Lower leg skin (tissue), 4 donors: ENCODE measurements around the gene NABP1. TPM values are rescaled to one million over a fixed set of nuclear protein-coding genes. Genes with fewer than 3 reads are reported as not detected.
"Not testable (repeated sequence)": the region's sequence is repeated elsewhere in the genome, so short reads cannot be mapped to it uniquely, and the experiment has no call there.

Experiments used
- DNase-seq, 2 donors: peaks; one replicate each; pipeline ENCODE4 v3.0.0-alpha.2; 2019; ENCODE audit warnings: low spot score in 2 of 2
- H3K4me3 ChIP-seq: fragments of 200-600 bp; sonication (generic); 2 replicates; pipeline ENCODE4 v1.5.1; 2017; ENCODE audit warnings: mild to moderate bottlenecking, low read depth; ENCODE audit not compliant: poor library complexity, severe bottlenecking
- POLR2A ChIP-seq, 2 donors: fragments of 450-650 bp; IDR thresholded peaks; one replicate each; pipeline ENCODE4 v1.6.1; 2016 to 2017; ENCODE audit warnings: antibody characterized with exemption in 2 of 2, mild to moderate bottlenecking in 1 of 2, moderate library complexity in 1 of 2
- WGBS, 2 donors: methylation state at CpG; one replicate each; pipeline ENCODE4 v1.1.5; 2018; 5-methylcytosine and 5-hydroxymethylcytosine counted together
- intact Hi-C: fragments of 100-400 bp; cut with DNase I; formaldehyde crosslinking; loops from one replicate; pipeline ENCODE4 v1.15.0; 2023; ENCODE audit warnings: low total_unique reads
- total RNA-seq, 4 donors: library from RNA; depleted of rRNA; stranded (reverse); fragments of >200 nt; gene quantifications; one replicate each; pipeline ENCODE4 v1.1.0, GENCODE V29; 2016
- TF ChIP-seq, protein P1 (sequence below), 3 donors: fragments of 450-650 bp; IDR thresholded peaks; one replicate each; pipeline ENCODE4 v1.5.1; 2016; ENCODE audit warnings: antibody characterized with exemption in 3 of 3, mild to moderate bottlenecking in 3 of 3, moderate library complexity in 2 of 3

Gene NABP1
- total RNA-seq, 4 donors from 2014 or later, result 6.2 to 38.0 (median 9.5) TPM

DNA sequence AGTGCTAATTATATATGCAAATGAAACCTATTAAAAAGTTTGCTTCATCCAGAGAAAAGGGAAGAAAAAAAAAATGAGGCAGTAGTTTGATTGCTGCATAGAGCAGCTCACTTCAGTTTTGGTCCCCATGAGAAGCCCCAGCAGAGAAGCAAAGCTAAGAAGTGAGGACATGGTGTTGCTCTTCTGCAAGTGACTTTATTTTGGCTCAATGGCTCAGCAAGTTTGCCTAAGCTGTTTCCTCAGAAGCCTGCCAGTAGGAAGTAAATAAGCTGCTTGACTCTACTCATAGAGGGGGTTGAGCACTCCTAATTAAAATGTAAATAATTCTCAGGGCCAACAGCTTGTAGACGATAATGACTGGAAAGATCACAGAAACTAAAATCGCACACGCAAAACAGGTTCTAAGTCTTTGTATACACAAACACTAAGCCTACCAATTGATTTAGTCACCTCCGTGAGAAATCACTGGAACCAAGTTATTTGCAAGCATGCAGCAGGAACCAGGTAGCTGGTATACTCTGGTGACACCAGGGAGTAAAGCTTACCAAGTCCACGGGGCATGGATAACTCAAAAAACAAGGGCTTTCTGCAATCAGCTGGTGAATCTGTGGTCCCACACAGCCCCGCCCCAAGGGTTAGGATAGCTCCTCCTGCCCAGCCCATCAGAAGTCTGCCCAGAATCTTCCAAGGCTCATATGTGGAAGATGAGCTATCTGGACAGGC is 39.7 kb upstream of the NABP1 start:
- no peak overlapping the region for H3K4me3 ChIP-seq
- TF ChIP-seq, protein P1, sequence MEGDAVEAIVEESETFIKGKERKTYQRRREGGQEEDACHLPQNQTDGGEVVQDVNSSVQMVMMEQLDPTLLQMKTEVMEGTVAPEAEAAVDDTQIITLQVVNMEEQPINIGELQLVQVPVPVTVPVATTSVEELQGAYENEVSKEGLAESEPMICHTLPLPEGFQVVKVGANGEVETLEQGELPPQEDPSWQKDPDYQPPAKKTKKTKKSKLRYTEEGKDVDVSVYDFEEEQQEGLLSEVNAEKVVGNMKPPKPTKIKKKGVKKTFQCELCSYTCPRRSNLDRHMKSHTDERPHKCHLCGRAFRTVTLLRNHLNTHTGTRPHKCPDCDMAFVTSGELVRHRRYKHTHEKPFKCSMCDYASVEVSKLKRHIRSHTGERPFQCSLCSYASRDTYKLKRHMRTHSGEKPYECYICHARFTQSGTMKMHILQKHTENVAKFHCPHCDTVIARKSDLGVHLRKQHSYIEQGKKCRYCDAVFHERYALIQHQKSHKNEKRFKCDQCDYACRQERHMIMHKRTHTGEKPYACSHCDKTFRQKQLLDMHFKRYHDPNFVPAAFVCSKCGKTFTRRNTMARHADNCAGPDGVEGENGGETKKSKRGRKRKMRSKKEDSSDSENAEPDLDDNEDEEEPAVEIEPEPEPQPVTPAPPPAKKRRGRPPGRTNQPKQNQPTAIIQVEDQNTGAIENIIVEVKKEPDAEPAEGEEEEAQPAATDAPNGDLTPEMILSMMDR (IDR thresholded peaks at IDR 0.05), result no peak
- TF ChIP-seq POLR2A (IDR thresholded peaks at IDR 0.05), result no peak
- no peak for DNase-seq
- 48 to 53% methylated on average over 6 of the region's 6 CpGs for WGBS, 2 donors
- intact Hi-C loops, result loop anchor here (5.0 kb wide), 1 partner anchor 304 kb away; no protein-coding TSS in a partner anchor

DNA sequence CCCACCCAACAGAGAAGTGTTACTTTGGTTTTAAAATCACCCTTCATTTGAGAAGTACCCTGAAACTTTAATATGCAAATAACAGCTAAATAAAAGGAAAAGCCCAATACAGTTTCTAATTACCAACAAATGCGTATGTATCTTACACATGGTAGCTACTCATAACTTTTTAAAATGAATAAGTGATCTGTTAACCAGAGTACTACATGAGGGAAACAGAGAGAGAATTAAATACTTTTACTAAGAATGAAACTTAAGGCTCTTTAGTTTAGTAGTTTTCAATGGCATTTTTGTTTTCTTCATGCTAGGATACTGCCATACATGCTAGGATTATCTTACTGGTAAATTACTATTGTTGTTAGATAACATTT is 39.1 kb upstream of the NABP1 start:
- intact Hi-C loops, result loop anchor here (5.0 kb wide), 1 partner anchor 304 kb away; no protein-coding TSS in a partner anchor
- H3K4me3 ChIP-seq, result no peak overlapping the region
- WGBS, 2 donors, result 91 to 96% methylated on average over 1 of the region's 1 CpG
- no peak for DNase-seq
- TF ChIP-seq, protein P1 (IDR thresholded peaks at IDR 0.05), result no peak
- TF ChIP-seq POLR2A (IDR thresholded peaks at IDR 0.05), result no peak

DNA sequence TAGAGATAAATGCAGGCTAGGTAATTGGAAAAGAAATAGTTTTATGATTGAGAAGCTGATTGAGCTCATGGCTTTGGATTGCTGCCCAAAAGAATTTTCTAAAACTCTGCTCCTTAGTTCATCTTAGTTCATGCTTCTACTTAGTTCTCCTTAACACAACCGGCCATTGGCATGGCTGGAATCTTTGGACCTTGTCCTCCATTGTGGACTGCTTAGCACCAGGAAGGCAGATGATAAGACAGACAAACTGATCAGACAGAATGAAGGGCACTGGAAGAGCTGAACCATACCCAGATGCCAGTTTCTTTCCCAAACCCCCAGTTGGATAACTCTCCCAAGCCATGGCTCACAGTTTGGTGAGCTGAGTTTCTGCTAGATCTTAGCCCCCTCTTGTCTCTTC is 36.3 kb upstream of the NABP1 start:
- TF ChIP-seq, protein P1 (IDR thresholded peaks at IDR 0.05), result no peak
- no peak for TF ChIP-seq POLR2A (IDR thresholded peaks at IDR 0.05)
- WGBS, 2 donors, result 80 to 92% methylated on average over 1 of the region's 1 CpG
- intact Hi-C loops, result no loop called here
- no peak for DNase-seq
- no peak overlapping the region for H3K4me3 ChIP-seq

DNA sequence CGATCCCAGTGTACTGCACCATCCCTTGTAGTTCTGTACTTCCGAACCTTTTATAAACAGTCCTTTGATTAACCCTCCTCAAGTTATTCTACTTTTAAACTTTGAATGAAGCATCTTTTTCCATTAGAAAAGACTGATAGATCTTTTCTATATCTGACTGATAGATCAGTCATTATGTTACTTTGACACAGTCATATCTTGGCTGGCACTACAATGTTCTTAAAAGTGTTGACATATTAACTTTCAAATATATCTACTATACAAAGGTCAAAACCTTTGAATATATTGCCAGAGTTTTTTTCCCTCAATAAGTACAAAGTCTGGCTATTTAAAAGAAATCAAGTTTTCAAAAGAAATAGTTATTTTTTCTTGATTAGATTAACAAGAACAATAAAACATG is 35.4 kb upstream of the NABP1 start:
- no peak overlapping the region for H3K4me3 ChIP-seq
- 88 to 90% methylated on average over 2 of the region's 2 CpGs for WGBS, 2 donors
- no peak for TF ChIP-seq POLR2A (IDR thresholded peaks at IDR 0.05)
- TF ChIP-seq, protein P1 (IDR thresholded peaks at IDR 0.05), result no peak
- DNase-seq, result no peak
- intact Hi-C loops, result no loop called here

DNA sequence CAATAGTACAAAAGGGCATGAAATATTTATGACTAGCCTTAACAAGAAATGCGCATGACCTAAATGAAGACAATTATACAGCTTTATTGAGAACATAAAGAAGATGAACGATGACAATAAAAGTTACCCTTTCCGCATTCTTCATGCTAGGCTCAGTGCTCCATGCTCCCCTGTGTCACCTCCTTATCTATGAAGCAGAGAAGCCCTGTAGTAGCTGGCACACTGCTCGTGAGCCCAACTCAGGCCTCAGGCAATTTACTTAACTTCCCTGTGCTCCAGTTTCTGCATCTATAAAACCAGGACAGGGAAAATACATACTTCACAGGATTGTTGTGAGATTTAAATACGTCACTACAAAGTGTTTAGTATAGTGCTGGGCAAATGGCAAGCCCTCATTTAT is 34.5 kb upstream of the NABP1 start:
- DNase-seq, result no peak
- no peak for TF ChIP-seq POLR2A (IDR thresholded peaks at IDR 0.05)
- TF ChIP-seq, protein P1 (IDR thresholded peaks at IDR 0.05), result no peak
- WGBS, 2 donors, result 77 to 83% methylated on average over 5 of the region's 5 CpGs
- intact Hi-C loops, result no loop called here
- H3K4me3 ChIP-seq, result no peak overlapping the region

DNA sequence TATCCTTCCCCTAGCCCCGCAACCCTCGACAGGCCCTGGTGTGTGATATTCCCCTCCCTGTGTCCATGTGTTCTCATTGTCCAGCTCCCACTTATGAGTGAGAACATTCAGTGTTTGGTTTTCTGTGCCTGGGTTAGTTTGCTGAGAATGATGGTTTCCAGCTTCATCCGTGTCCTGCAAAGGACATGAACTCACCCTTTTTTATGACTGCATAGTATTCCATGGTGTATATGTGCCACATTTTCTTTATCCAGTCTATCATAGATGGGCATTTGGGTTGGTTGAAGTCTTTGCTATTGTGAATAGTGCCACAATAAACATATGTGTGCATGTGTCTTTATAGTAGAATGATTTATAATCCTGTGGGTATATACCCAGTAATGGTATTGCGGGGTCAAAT is 33.3 kb upstream of the NABP1 start:
- intact Hi-C loops, H3K4me3 ChIP-seq, DNase-seq: not testable (repeated sequence)
- 71 to 73% methylated on average over 4 of the region's 4 CpGs for WGBS, 2 donors
